ENCODE data around the gene TMEM117. TPM values are rescaled to one million over a fixed set of nuclear protein-coding genes. Genes with fewer than 3 reads are reported as not detected.

TMEM117 gene
- total and polyA plus RNA-seq, 2 donors (not counting 3 experiments of a cell fraction or from before 2014, with no cell fraction given) = 1.2 to 3.8 TPM

GRCh38 chr12:44019118-44019517, 183.2 kb downstream of the TMEM117 start:
- no TSS peak for BruUV-seq (replicated peaks)

More at GRCh38 chr12:44019118-44019517, 183.2 kb downstream of the TMEM117 start:
- Histone ChIP-seq H3K9me1 (replicated peaks; ENCODE audit: control insufficient read depth, extremely low read depth, insufficient read depth, low read length) (no peaks in the 10 kb centered on the region), H3K79me2 (ENCODE audit: control insufficient read depth, insufficient read depth, low read length) (no peaks in the 10 kb centered on the region), H3K4me1 (ENCODE audit: control insufficient read depth, extremely low read depth, insufficient read depth, low read length) (no peaks in the 10 kb centered on the region), H3K9me3 (replicated peaks; ENCODE audit: control insufficient read depth, insufficient read depth, low read length) (no peaks in the 10 kb centered on the region), H3K36me3 (ENCODE audit: control insufficient read depth in 2 of 2, extremely low read depth in 1 of 2, insufficient read depth in 2 of 2, low read length in 2 of 2) (no peaks in the 10 kb centered on the region), H2AFZ (ENCODE audit: low read depth, low read length) (no peak overlapping the region), H3K4me3 (replicated peaks in 1 of 3; ENCODE audit: insufficient read depth in 1 of 3, low read depth in 1 of 3, low read length in 3 of 3) (no peak overlapping the region), H3K27ac (ENCODE audit: insufficient read depth, low read depth, low read length) (no peak overlapping the region), H3K9ac (replicated peaks; ENCODE audit: extremely low read depth, insufficient read depth, low read length) (no peak overlapping the region), H4K20me1 (replicated peaks; ENCODE audit: control insufficient read depth, extremely low read depth, insufficient read depth, low read length) (no peaks in the 10 kb centered on the region), H3K27me3 (ENCODE audit: control insufficient read depth in 2 of 2, insufficient read depth in 2 of 2, low read length in 2 of 2) (no peaks in the 10 kb centered on the region), H3K4me2 (ENCODE audit: insufficient read depth, low read length) (no peak overlapping the region)
- TF ChIP-seq FOS (IDR thresholded peaks at IDR 0.05; ENCODE audit: borderline replicate concordance, insufficient read depth, low read length) (no peak), MAX (IDR thresholded peaks at IDR 0.05; ENCODE audit: insufficient read depth, insufficient read length) (no peak), CTCF (IDR thresholded peaks at IDR 0.05; ENCODE audit: extremely low read depth in 1 of 2, insufficient read depth in 1 of 2, low read depth in 1 of 2, low read length in 2 of 2) (no peak), EZH2 (IDR thresholded peaks at IDR 0.05; ENCODE audit: borderline replicate concordance, low read depth, low read length, severe bottlenecking) (no peak), POLR2A (IDR thresholded peaks at IDR 0.05; ENCODE audit: low read depth, low read length) (no peak), POLR2AphosphoS5 (IDR thresholded peaks at IDR 0.05; ENCODE audit: insufficient read depth, low read depth, low read length) (no peak), JUN (IDR thresholded peaks at IDR 0.05; ENCODE audit: borderline replicate concordance, insufficient read depth, insufficient read length, low read depth) (no peak), GATA2 (IDR thresholded peaks at IDR 0.05; ENCODE audit: insufficient read depth, insufficient read length, low read depth, low read length) (no peak), MYC (IDR thresholded peaks at IDR 0.05; ENCODE audit: low read depth, low read length) (no peak)
- DNase-seq (ENCODE audit: low read depth, low spot score) (no peak), FAIRE-seq (no peak)
- CTCF ChIA-PET = no interaction called here
- dilution Hi-C loops (cut with MboI; ENCODE audit: extremely low pct_ligation_motif_present, low sequenced_read_pairs) (no loop called here), intact Hi-C loops (cut with micrococcal nuclease) (no loop called here)
- POLR2A ChIA-PET = no interaction called here

Data from endothelial cell of umbilical vein (primary cell).